CD8-positive, alpha-beta memory T cell (primary cell): ENCODE results near the gene N4BP2L2. TPM values are rescaled to one million over a fixed set of nuclear protein-coding genes. Genes with fewer than 3 reads are reported as not detected.

Experiments used
- CTCF ChIA-PET: fragments of 350-600 bp; sonication (Branson Sonifier 250); formaldehyde crosslinking; loops from one replicate; lab custom pipeline; 2021; ENCODE audit warnings: antibody characterized with exemption; lab: Charles Lee
- POLR2A ChIA-PET: fragments of 350-600 bp; sonication (Branson Sonifier 250); formaldehyde crosslinking; loops from one replicate; lab custom pipeline; 2021; ENCODE audit warnings: antibody characterized with exemption; lab: Charles Lee
- DNase-seq, 5 donors: peaks; one replicate each; pipeline versions ENCODE4 v3.0.0 to v3.0.0-alpha.2; 2020 to 2022; ENCODE audit warnings: mixed read lengths in 1 of 5
- H3K27ac ChIP-seq: one replicate; pipeline ENCODE4 v1.7.0; 2013; ENCODE audit warnings: low read depth, mild to moderate bottlenecking, low read length, moderate library complexity
- H3K27me3 ChIP-seq: 2 replicates; pipeline ENCODE4 v1.7.0; 2013; ENCODE audit warnings: low read length, mild to moderate bottlenecking; ENCODE audit not compliant: insufficient read depth, poor library complexity, severe bottlenecking
- H3K36me3 ChIP-seq: 2 replicates; pipeline ENCODE4 v1.7.0; 2013; ENCODE audit warnings: mild to moderate bottlenecking, low read length, moderate library complexity; ENCODE audit not compliant: insufficient read depth
- H3K4me1 ChIP-seq: 2 replicates; pipeline ENCODE4 v1.7.0; 2013; ENCODE audit warnings: mild to moderate bottlenecking, low read length, moderate library complexity; ENCODE audit not compliant: insufficient read depth
- H3K4me3 ChIP-seq: 2 replicates; pipeline ENCODE4 v1.7.0; 2013; ENCODE audit warnings: mild to moderate bottlenecking, low read length
- H3K9me3 ChIP-seq: 2 replicates; pipeline ENCODE4 v1.7.0; 2013; ENCODE audit warnings: mild to moderate bottlenecking, low read length
- H3K27ac Mint-ChIP-seq, 8 donors: one replicate each; pipeline ENCODE4 v1.8.0; 2020 to 2021; ENCODE audit warnings: mixed read lengths in 8 of 8, mild to moderate bottlenecking in 6 of 8, inconsistent platforms in 3 of 8, moderate library complexity in 3 of 8
- H3K27me3 Mint-ChIP-seq, 2 donors: one replicate each; pipeline ENCODE4 v1.8.0; 2020 to 2021; ENCODE audit warnings: mixed read lengths in 2 of 2, mild to moderate bottlenecking in 1 of 2, moderate library complexity in 1 of 2
- H3K36me3 Mint-ChIP-seq, 3 donors: one replicate each; pipeline ENCODE4 v1.8.0; 2020 to 2021; ENCODE audit warnings: mixed read lengths in 3 of 3, inconsistent platforms in 1 of 3, mild to moderate bottlenecking in 1 of 3
- H3K4me1 Mint-ChIP-seq, 3 donors: one replicate each; pipeline ENCODE4 v1.8.0; 2020 to 2021; ENCODE audit warnings: mixed read lengths in 3 of 3, inconsistent platforms in 1 of 3, mild to moderate bottlenecking in 1 of 3
- H3K4me3 Mint-ChIP-seq, 7 donors: one replicate each; pipeline ENCODE4 v1.8.0; 2020 to 2021; ENCODE audit warnings: mixed read lengths in 7 of 7, mild to moderate bottlenecking in 6 of 7, moderate library complexity in 4 of 7, inconsistent platforms in 2 of 7
- H3K9me3 Mint-ChIP-seq, 5 donors: one replicate each; pipeline ENCODE4 v1.8.0; 2020 to 2022; ENCODE audit warnings: mixed read lengths in 5 of 5, mild to moderate bottlenecking in 3 of 5, moderate library complexity in 2 of 5, inconsistent platforms in 1 of 5
- polyA plus RNA-seq: library from polyadenylated mRNA; unstranded; fragments of 300-500 nt; fragmentation: Illumina TruSeq; gene quantifications from one replicate; pipeline ENCODE4 v1.2.3, GENCODE V29; 2021
- total RNA-seq, 2 experiments: library from RNA; stranded (reverse); gene quantifications; one replicate each; pipeline ENCODE4 v1.2.3, GENCODE V29; 2021

N4BP2L2 gene
- total RNA-seq (10 to 100 TPM; 77.7 to 78.3 TPM), polyA plus RNA-seq (132 TPM)

DNA sequence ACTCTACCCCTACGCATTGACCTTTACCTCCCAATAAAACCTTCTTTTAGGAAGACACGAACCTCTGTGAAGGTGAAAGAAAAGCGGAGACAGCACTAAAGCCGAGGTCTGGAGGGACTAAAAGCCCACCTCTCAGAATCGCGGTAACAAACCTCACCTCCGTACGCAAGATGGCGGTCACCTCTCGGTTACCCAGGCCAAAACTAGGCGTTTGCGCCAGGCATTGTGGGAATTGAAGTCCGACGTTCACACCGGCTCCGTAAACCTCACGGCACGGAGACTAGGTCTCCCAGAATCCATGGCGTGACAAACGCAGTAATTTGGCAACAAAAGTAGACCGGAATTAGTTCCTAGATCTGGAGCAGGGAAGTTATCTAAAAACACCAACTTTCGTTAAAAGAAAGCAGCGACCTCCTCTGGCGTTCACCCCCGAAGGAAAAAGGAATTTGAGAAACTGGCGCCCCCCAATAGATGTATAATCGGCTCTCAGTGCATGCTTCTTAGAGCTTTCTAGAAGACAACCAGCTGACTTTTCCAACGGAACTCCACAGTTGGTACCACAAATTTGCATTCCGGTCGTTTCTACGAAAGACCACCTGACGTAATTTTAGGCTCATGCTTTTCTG lies at the start of gene N4BP2L2:
Gene N4BP2L2, minus strand, starts transcription at position 175 of the 626 bp plus-strand sequence. CDS start 1,768 bp downstream, outside the sequence.
- peak; percentile 82 to 94 (median 89) for DNase-seq
- peaks cover 0 to 40% (median 17%) of the 10 kb centered on the region in 3 donors for H3K36me3 Mint-ChIP-seq
- ChIA-PET CTCF (interaction anchor here (0.8 to 1.4 kb wide), 8 partner anchors 15 to 222 kb away, joined by 3 to 6 read pairs (median 4); partner anchors contain the start of gene PDS5B), POLR2A (interaction anchor here (0.7 to 2.5 kb wide), 8 partner anchors 8 to 1003 kb away, joined by 3 to 15 read pairs (median 5); partner anchors contain the start of genes BRCA2, N4BP2L1 and ZAR1L)
- Histone ChIP-seq H3K27me3 (no peaks in the 10 kb centered on the region), H3K9me3 (no peaks in the 10 kb centered on the region), H3K27ac (peak within 1 kb of the TSS; percentile 96), H3K4me3 (peak within 1 kb of the TSS; percentile 99), H3K4me1 (peaks cover 43% of the 10 kb centered on the region), H3K36me3 (peaks cover 5% of the 10 kb centered on the region)
- H3K4me1 Mint-ChIP-seq = peaks cover 46 to 52% (median 51%) of the 10 kb centered on the region in 3 donors
- peak within 1 kb of the TSS; percentile 97 to 100 (median 99) for H3K4me3 Mint-ChIP-seq
- H3K9me3 Mint-ChIP-seq = no peaks in the 10 kb centered on the region
- peak within 1 kb of the TSS; percentile 99 to 100 (median 100) for H3K27ac Mint-ChIP-seq
- peaks cover 0 to 3% of the 10 kb centered on the region in 2 donors for H3K27me3 Mint-ChIP-seq

DNA sequence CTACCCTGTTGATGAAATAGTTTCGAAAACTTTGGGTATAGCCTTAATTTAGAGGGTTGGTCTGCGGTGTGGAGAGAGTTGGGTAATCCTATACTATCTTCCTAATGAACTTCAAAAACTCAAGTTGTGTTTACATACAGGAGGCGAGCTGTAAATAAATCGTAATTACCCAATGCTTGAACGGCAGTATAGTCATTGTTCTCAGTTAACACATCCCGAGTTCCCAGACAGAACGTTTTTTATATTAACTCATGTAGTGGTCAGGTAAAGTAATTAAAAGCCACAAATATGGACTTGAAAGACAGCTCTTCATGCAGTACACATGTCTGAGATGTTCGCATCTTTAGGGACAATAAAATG lies 49.2 kb upstream of the N4BP2L2 start:
- Mint-ChIP-seq H3K9me3 (no peaks in the 10 kb centered on the region), H3K27ac (peak overlapping the region; percentile 95 to 97 (median 96)), H3K27me3 (peaks cover 1 to 4% of the 10 kb centered on the region in 2 donors), H3K4me3 (peak overlapping the region; percentile 95 to 99 (median 97)), H3K4me1 (peaks cover 42 to 60% (median 59%) of the 10 kb centered on the region in 3 donors), H3K36me3 (peaks cover 0 to 11% (median 0%) of the 10 kb centered on the region in 3 donors)
- Histone ChIP-seq H3K4me3 (peak overlapping the region; percentile 89), H3K4me1 (peaks cover 18% of the 10 kb centered on the region), H3K27ac (peak overlapping the region; percentile 60), H3K27me3 (no peaks in the 10 kb centered on the region), H3K9me3 (no peaks in the 10 kb centered on the region), H3K36me3 (no peaks in the 10 kb centered on the region)
- POLR2A ChIA-PET = interaction anchor here (0.7 to 1.6 kb wide), 5 partner anchors 47 to 272 kb away, joined by 3 to 11 read pairs (median 4); partner anchors contain the start of genes BRCA2, N4BP2L2 and ZAR1L
- no peak for DNase-seq
- CTCF ChIA-PET = interaction anchor here (0.9 to 2.4 kb wide), 10 partner anchors 8 to 1136 kb away, joined by 3 to 32 read pairs (median 4); partner anchors contain the start of genes BRCA2 and ZAR1L

DNA sequence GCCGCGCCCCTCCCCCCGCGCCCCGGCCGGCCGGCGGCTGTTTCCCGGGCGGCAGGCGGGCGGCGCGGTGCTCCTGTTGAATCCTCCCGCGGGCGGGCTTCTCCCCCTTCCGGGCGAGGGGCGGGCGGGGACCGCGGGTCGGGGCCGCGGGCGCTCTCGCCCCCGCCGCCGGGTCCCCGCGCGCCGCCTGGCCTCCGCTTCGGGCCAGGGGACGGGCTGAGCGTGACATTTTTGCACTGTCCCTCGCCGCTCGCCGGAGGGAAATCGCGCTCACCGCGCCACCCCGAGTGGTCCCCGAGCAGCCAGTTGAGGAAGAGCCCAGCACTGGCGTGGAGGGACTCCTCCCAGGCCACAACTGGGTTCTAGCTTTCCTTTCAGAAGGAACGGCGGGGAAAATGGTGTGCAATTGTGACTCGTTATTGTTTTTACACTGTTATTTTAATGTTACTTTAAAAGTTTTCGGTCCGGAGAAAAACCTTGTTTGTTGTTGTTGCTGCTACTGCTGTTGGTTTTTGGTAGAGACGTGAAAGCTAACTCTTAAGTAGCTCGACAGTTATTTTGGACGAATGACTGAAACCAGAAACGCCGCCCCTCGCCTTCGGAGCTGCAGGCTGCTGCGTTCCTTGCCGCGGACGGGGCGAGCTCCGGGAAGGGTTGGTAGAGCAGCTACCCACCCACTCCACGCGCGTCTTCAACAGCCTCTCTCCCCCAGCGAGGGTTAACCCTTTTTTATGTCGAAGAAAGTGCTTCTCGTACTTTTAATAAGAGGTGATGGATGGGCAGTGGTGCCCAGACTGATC lies 48.6 kb upstream of the N4BP2L2 start:
- H3K36me3 ChIP-seq = no peaks in the 10 kb centered on the region
- no peaks in the 10 kb centered on the region for H3K9me3 ChIP-seq
- ChIA-PET POLR2A (interaction anchor here (0.7 to 1.6 kb wide), 5 partner anchors 47 to 272 kb away, joined by 3 to 11 read pairs (median 4); partner anchors contain the start of genes BRCA2, N4BP2L2 and ZAR1L), CTCF (interaction anchor here (0.9 to 2.4 kb wide), 10 partner anchors 9 to 1137 kb away, joined by 3 to 32 read pairs (median 4); partner anchors contain the start of genes BRCA2 and ZAR1L)
- H3K4me3 ChIP-seq = peak overlapping the region; percentile 89
- H3K27ac Mint-ChIP-seq = peak overlapping the region; percentile 95 to 97 (median 96)
- H3K36me3 Mint-ChIP-seq = peaks cover 0 to 11% (median 0%) of the 10 kb centered on the region in 3 donors
- peak; percentile 49 to 73 (median 54) for DNase-seq
- no peaks in the 10 kb centered on the region for H3K9me3 Mint-ChIP-seq
- H3K27ac ChIP-seq = peak overlapping the region; percentile 60
- peaks cover 38 to 55% (median 53%) of the 10 kb centered on the region in 3 donors for H3K4me1 Mint-ChIP-seq
- peak overlapping the region; percentile 95 to 99 (median 97) for H3K4me3 Mint-ChIP-seq
- peaks cover 1 to 4% of the 10 kb centered on the region in 2 donors for H3K27me3 Mint-ChIP-seq
- H3K4me1 ChIP-seq = peaks cover 18% of the 10 kb centered on the region
- H3K27me3 ChIP-seq = no peaks in the 10 kb centered on the region

DNA sequence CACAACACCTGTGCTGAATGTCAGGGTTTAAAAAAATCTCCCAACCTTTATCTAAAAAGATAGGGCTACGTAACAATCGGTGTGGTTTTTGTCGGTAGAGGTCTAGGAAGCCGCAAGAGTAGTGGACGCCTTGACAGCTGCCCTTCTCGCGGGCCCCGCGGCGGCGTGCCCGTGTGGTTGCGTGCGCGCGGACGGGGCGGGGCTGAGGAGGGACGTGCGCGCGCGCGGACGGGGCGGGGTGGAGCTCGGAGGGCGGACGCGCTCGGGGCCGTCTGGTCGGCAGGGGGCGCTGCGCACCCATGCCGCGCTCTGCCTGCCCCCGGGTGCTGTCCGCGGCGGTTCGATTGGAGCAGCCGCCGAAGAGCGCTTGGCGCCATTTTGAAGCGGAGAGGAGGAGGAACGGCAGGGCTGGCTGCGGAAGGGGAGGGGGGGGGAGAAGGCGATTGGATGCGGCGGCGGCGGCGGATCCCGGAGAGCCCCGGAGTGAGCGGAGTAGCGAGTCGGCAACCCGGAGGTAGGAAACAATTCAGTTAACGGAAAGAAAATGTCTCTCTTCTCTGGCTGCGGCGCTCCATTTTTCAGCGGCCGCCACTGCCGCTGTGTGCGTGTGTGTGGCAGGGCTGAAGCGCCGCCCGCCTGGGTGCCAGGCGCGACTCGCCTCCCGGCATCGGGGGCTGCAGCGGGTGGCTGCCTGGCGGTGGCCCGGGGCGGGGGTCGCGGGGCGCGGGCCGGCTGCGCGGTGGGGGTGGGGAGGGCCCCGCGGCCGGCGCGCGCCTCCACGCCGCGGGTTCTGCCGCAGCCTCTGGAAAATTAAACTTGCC lies 47.7 kb upstream of the N4BP2L2 start, which contains the start of gene PDS5B:
Gene PDS5B, plus strand, starts transcription at position 373 of the 821 bp plus-strand sequence. CDS start 62,321 bp downstream, outside the sequence.
- peak within 1 kb of the TSS; percentile 60 for H3K27ac ChIP-seq
- Mint-ChIP-seq H3K27ac (peak within 1 kb of the TSS; percentile 95 to 97 (median 96)), H3K4me3 (peak within 1 kb of the TSS; percentile 95 to 99 (median 97)), H3K9me3 (no peaks in the 10 kb centered on the region), H3K27me3 (peaks cover 1 to 4% of the 10 kb centered on the region in 2 donors), H3K4me1 (peaks cover 38 to 48% (median 46%) of the 10 kb centered on the region in 3 donors), H3K36me3 (peaks cover 0 to 11% (median 0%) of the 10 kb centered on the region in 3 donors)
- H3K36me3 ChIP-seq = no peaks in the 10 kb centered on the region
- DNase-seq = peak; percentile 94 to 97 (median 96)
- ChIA-PET POLR2A (interaction anchor here (0.6 to 1.6 kb wide), 10 partner anchors 38 to 956 kb away, joined by 3 to 8 read pairs (median 4); partner anchors contain the start of genes BRCA2, N4BP2L1, N4BP2L2 and ZAR1L), CTCF (interaction anchor here (0.6 to 2.4 kb wide), 41 partner anchors 8 to 1144 kb away, joined by 3 to 40 read pairs (median 4); partner anchors contain the start of gene N4BP2L2)
- no peaks in the 10 kb centered on the region for H3K27me3 ChIP-seq
- no peaks in the 10 kb centered on the region for H3K9me3 ChIP-seq
- peaks cover 18% of the 10 kb centered on the region for H3K4me1 ChIP-seq
- H3K4me3 ChIP-seq = peak within 1 kb of the TSS; percentile 89

DNA sequence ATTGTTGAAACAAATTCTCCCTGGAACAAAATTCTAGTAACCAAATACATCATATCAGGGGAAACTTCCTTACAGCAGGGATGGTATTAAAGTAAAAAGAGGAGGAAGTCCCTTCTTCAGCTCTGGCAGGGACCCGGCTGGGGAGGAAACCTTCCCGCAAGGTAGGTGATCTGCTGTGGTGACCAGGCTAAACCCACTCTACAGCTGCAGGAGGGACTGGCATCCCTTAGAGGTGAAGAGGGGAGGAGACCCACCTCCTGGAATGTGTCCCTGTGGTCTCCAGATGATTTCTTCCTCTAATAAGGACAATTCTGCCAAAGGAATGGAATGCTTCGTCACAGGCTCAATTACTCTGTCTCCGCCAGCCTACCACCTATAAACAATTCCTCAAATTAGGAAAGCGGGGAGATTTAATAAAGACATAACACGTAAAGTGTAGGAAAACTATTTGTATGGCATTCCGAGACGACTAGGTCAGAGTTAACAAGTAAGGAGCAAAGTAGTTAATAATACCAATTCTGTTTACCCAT lies 47.0 kb upstream of the N4BP2L2 start:
- Histone ChIP-seq H3K27me3 (no peaks in the 10 kb centered on the region), H3K36me3 (no peaks in the 10 kb centered on the region), H3K9me3 (no peaks in the 10 kb centered on the region), H3K4me3 (peak overlapping the region; percentile 85), H3K27ac (peak overlapping the region; percentile 10), H3K4me1 (peaks cover 17% of the 10 kb centered on the region)
- peak overlapping the region; percentile 78 to 97 (median 86) for H3K27ac Mint-ChIP-seq
- no peak for DNase-seq
- peaks cover 0 to 11% (median 0%) of the 10 kb centered on the region in 3 donors for H3K36me3 Mint-ChIP-seq
- ChIA-PET CTCF (interaction anchor here (0.6 to 2.2 kb wide), 36 partner anchors 8 to 1145 kb away, joined by 3 to 40 read pairs (median 4); partner anchors contain the start of gene N4BP2L2), POLR2A (interaction anchor here (0.6 to 1.3 kb wide), 9 partner anchors 39 to 957 kb away, joined by 3 to 8 read pairs (median 4); partner anchors contain the start of genes BRCA2, N4BP2L1, N4BP2L2 and ZAR1L)
- peaks cover 1 to 4% of the 10 kb centered on the region in 2 donors for H3K27me3 Mint-ChIP-seq
- peak overlapping the region; percentile 81 to 95 (median 86) for H3K4me3 Mint-ChIP-seq
- peaks cover 37 to 46% (median 44%) of the 10 kb centered on the region in 3 donors for H3K4me1 Mint-ChIP-seq
- H3K9me3 Mint-ChIP-seq = no peaks in the 10 kb centered on the region

DNA sequence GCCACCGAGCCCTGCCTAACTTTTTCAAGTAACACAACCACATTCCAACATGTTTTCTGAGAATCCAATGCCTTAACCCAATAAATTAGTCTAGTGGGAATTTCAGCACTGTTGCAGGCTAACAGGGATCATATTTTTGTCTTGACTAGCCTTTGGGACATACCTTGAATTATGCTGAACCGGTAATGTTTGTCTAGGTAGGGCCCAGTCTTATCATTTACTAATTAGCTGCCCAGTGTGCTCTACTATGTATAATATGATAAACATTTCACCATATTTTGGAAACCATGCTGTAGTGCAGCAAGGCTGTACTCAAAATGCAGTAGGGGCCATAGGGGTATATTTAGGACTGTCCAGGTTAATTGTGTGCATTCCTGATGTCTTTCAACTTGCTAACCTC lies 44.4 kb upstream of the N4BP2L2 start:
- H3K27me3 Mint-ChIP-seq = peaks cover 1 to 4% of the 10 kb centered on the region in 2 donors
- peak overlapping the region in 1 of 8 donors; percentile 40 for H3K27ac Mint-ChIP-seq
- no peak for DNase-seq
- peaks cover 0 to 7% (median 2%) of the 10 kb centered on the region in 5 donors for H3K9me3 Mint-ChIP-seq
- H3K4me3 Mint-ChIP-seq = no peak overlapping the region
- H3K4me1 Mint-ChIP-seq = peaks cover 16 to 20% (median 18%) of the 10 kb centered on the region in 3 donors
- H3K36me3 Mint-ChIP-seq = peaks cover 0 to 11% (median 3%) of the 10 kb centered on the region in 3 donors
- ChIA-PET POLR2A (no interaction called here), CTCF (interaction anchor here (2.7 kb wide), 1 partner anchor 68 kb away, joined by 11 read pairs; no protein-coding TSS in a partner anchor)
- Histone ChIP-seq H3K27ac (no peak overlapping the region), H3K36me3 (no peaks in the 10 kb centered on the region), H3K27me3 (no peaks in the 10 kb centered on the region), H3K4me3 (no peak overlapping the region), H3K9me3 (no peaks in the 10 kb centered on the region), H3K4me1 (peaks cover 6% of the 10 kb centered on the region)
